ENCODE measurements around the gene TAS2R60. TPM values are rescaled to one million over a fixed set of nuclear protein-coding genes. Genes with fewer than 3 reads are reported as not detected.

The TAS2R60 gene
- total RNA-seq, 1 experiment from 2014 or later = not detected

GRCh38 chr7:143437578-143437977, 5.7 kb upstream of the TAS2R60 start:
- no peak for DNase-seq (ENCODE audit: low read depth)

DNA sequence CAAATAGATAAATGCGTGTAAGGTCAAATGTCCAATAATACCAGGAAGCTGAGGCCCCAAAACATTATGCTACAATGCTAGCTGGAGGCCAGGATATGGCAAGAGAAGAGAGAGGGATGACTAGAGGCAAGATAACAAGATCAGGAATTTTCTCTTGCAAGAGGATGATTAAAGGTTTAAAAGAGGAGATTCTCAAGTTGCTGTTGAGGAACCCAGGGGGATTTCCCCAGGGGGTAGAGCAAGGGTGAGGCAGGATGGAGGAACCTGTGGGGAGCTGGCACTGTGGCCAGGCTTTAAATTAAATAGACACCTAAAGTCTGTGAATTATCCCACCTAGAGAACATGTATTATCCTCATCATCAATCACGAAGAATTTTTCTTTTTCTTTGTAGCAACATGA, 3.4 kb upstream of the TAS2R60 start:
- DNase-seq (ENCODE audit: low read depth) = no peak

DNA sequence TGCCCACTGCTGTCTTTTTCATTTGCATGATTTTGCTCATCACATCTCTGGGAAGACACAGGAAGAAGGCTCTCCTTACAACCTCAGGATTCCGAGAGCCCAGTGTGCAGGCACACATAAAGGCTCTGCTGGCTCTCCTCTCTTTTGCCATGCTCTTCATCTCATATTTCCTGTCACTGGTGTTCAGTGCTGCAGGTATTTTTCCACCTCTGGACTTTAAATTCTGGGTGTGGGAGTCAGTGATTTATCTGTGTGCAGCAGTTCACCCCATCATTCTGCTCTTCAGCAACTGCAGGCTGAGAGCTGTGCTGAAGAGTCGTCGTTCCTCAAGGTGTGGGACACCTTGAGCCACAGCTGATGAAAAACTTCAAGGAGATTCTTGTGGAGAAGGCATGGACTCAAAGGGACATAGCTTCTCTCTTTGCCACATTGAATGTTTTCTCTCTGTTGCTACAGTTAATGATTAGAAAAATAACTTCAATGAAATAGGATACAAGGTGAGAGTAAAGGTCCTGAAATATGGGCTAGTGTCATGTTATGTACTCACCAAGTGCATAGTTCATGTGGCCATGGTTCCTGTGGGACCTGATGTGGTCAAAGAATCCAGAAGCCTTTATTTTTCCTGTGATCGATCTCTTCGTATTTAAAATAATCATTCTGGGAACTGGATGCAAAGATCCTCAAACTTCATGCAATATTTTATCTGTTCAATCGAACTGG, 970 bp downstream of the TAS2R60 start:
- DNase-seq (ENCODE audit: low read depth) = no peak

- no peak for DNase-seq (ENCODE audit: low read depth)
Observed at GRCh38 chr7:143444785-143445184, 1.5 kb downstream of the TAS2R60 start.

- DNase-seq (ENCODE audit: low read depth) = no peak
Observed at GRCh38 chr7:143447466-143447865, 4.2 kb downstream of the TAS2R60 start.

DNA sequence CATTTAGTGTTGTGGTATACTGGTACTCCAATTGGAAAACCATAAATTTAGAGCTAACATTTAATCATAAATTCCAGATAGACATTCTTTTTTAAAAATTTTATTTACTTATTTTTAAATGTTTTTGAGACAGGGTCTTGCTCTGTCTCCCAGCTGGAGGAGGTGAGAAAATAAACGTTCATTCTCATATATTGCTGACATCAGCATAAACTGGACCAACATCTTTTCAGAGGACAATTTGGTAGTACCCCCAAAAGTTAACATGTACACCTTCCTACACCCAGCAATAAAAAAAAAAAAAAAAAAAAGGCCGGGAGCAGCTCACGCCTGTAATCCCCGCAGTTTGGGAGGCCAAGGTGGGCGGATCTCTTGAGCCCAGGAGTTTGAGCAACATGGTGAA, 5.2 kb downstream of the TAS2R60 start:
- DNase-seq (ENCODE audit: low read depth) = no peak

DNA sequence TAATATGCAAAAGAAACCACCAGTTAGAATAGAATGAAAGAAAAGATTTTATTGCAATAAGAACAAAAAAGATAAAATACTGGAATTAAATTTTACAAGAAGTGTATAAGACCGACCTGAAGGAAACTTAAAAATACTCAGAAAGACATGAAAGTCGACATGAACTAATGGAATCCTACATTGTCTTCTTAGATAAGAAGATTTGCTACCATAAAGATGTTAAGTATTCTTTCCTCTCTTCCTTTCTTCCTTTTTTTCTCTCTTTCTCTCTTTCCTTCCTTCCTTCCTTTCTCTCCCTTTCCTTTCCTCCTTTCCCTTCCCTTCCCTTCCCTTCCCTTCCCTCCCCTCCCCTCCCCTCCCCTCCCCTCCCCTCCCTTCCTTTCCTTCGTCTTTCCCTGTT, 6.5 kb downstream of the TAS2R60 start:
- no peak for DNase-seq (ENCODE audit: low read depth)

DNA sequence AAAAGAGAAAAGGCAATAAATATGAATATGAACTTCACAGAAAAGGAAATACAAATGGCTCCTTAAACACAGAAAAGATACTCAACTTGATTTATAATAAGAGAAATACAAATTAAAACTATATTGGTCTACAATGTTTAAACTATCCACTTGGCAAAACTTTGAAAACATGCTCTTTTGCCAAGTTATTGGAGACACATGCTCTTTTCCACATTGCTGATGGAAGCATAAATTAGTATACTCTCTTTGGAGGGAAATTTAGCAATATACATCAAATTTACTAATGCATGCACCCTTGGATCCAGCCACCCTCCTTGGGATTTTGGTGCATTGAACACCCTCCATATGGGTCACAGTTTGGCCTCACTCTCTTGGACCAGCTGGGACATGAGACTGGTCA, 7.9 kb downstream of the TAS2R60 start:
- no peak for DNase-seq (ENCODE audit: low read depth)

- no peak for DNase-seq (ENCODE audit: low read depth)
Observed at GRCh38 chr7:143451746-143452145, 8.5 kb downstream of the TAS2R60 start.

GRCh38 chr7:143452495-143452894, 9.2 kb downstream of the TAS2R60 start:
- no peak for DNase-seq (ENCODE audit: low read depth)

DNA sequence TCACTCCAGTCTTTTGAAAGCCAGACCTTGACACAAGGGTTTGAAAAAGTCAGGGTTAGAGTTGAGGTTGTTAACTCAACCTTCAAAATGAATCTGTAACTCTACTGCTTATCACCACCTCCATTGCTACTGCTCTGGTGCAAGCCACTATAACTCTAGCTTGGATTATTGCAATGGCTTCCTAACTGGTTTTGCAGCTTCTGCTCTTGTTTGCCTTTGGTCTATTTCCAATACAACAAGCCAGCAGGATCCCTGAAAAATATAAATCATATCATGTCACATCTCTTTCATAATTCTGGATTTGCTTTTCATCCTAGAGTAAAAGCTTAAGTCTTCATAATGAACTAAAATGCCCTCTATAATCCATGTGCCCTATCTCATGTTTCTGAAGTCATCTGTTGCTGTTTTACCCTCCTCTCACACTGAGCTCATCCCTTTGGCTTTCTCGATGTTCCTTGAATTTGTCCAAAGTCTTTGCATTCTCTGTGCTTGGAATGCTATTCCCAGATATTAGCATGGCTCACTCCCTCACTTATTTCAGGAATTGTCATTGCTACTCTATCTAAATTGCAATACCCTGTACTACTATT, 10.9 kb downstream of the TAS2R60 start:
- no peak for DNase-seq (ENCODE audit: low read depth)

DNA sequence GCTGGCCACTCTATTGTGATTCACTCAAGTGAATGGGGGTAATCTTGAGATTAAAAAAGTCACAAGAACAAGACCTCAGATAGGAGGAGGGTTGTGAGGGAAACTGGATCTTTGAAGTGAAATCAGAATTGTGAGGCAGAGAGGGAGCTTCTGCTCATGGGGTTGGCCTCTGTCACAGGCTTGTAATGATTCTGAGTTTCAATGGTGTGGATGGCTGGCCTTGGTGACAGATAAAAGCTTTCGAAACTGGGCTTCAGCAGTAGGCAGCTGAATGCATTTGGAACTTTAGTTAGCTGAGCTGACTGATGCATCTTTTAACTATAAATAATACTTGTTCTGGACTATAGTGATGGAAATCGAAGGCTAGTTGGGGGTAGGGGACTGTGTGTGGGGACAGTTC, 12.2 kb downstream of the TAS2R60 start:
- DNase-seq (ENCODE audit: low read depth) = no peak

DNA sequence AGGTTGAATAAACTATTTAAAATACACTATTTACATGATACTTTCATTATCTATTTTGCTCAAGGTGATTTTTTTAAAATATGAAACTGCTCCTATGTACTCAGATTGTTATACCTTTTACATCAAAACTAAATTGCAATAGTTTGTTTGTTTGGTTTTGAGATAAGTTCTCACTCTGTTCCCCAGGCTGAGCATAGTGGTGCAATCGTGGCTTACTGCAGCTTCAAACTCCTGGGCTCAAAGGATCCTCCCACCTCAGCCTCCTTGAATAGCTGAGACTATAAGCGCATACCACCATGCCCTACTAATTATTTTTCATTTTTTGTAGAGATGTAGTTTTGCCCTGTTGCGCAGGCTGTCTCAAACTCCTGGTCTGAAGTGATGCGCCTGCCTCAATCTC, 12.7 kb downstream of the TAS2R60 start:
- DNase-seq (ENCODE audit: low read depth) = no peak

- DNase-seq (ENCODE audit: low read depth) = no peak
Observed at GRCh38 chr7:143456992-143457793, 13.9 kb downstream of the TAS2R60 start.

DNA sequence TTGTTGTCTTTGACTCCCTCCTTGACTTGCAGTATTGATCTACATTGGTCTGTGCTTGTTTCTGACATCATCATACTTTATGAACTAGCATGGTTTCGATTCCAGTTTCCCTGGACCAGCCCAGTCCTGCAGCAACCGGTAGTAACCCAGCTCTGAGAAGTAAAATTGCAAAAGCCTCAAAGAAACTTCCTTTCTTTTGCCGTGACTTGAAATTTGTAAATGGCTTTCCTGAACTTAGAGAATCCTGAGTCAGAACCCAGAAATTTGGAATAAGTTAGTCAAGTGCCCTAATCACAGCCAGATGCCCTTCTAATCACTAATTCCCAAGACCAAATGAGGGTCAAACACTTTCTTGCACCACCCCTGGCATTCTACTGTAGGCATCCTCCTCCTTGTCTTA, 15.0 kb downstream of the TAS2R60 start:
- no peak for DNase-seq (ENCODE audit: low read depth)

GRCh38 chr7:143458681-143459080, 15.4 kb downstream of the TAS2R60 start:
- DNase-seq (ENCODE audit: low read depth) = no peak

GRCh38 chr7:143459359-143459758, 16.1 kb downstream of the TAS2R60 start:
- no peak for DNase-seq (ENCODE audit: low read depth)

GRCh38 chr7:143460271-143460979, 17.2 kb downstream of the TAS2R60 start:
- no peak for DNase-seq (ENCODE audit: low read depth)

DNA sequence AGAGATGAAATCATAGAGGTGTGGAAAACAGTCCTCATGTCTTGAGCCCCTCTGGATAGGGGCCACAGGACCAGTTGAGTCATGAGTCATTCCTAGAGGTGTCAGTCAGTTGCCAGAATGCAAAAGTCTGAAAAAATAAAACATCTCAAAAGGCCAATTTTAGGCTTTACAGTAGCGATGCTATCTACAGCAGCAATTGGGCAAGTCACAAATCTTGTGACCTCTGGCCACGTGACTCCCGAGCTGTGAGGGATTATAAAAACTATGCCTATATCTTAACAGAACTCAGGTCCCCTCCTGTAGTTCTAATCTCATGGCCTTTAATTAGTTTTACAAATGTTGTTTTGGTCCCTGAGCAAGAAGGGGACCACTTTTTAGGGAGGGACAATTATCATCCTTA, 18.8 kb downstream of the TAS2R60 start:
- no peak for DNase-seq (ENCODE audit: low read depth)

GRCh38 chr7:143463556-143463955, 20.3 kb downstream of the TAS2R60 start:
- DNase-seq (ENCODE audit: low read depth) = no peak

GRCh38 chr7:143463957-143464356, 20.7 kb downstream of the TAS2R60 start:
- DNase-seq (ENCODE audit: low read depth) = no peak

- DNase-seq (ENCODE audit: low read depth) = no peak
Observed at GRCh38 chr7:143467724-143468123, 24.5 kb downstream of the TAS2R60 start.
